Measurements from ENCODE around the gene KCTD16.

KCTD16 gene

GRCh38 chr5:144170276-144171024 lies at the start of gene KCTD16, which contains the start of gene YIPF5:
Gene KCTD16, plus strand, starts transcription at chr5:144170873.
Gene YIPF5, minus strand, starts transcription at chr5:144170659. Its CDS starts 704 bp downstream, at chr5:144169955.
- H3K27me3 ChIP-seq (ENCODE audit: control insufficient read depth in 5 of 5, insufficient read depth in 4 of 5, low read length in 5 of 5), result peaks cover 0 to 6% (median 0%) of the 10 kb centered on the region in 5 donors
- peaks cover 2 to 11% (median 4%) of the 10 kb centered on the region in 5 donors for H3K36me3 ChIP-seq (ENCODE audit: control insufficient read depth in 5 of 5, insufficient read depth in 5 of 5, low read length in 5 of 5)
- peak within 1 kb of the TSS; percentile 90 to 98 (median 96) for H3K4me3 ChIP-seq (ENCODE audit: low read depth in 1 of 5, low read length in 5 of 5)
- H3K9me3 ChIP-seq (ENCODE audit: control insufficient read depth in 5 of 5, low read length in 5 of 5), result no peaks in the 10 kb centered on the region
- peak within 1 kb of the TSS; percentile 79 for H3K27ac ChIP-seq (ENCODE audit: low read depth, low read length)
- peak within 1 kb of the TSS; percentile 49 to 98 (median 95) for H3K9ac ChIP-seq (ENCODE audit: low read length in 5 of 5)
- H3K4me1 ChIP-seq (ENCODE audit: control insufficient read depth in 5 of 5, insufficient read depth in 5 of 5, low read length in 5 of 5), result peaks cover 2 to 29% (median 28%) of the 10 kb centered on the region in 5 donors

- no peaks in the 10 kb centered on the region for H3K4me1 ChIP-seq (ENCODE audit: control insufficient read depth in 5 of 5, insufficient read depth in 5 of 5, low read length in 5 of 5)
- no peaks in the 10 kb centered on the region for H3K27me3 ChIP-seq (ENCODE audit: control insufficient read depth in 5 of 5, insufficient read depth in 4 of 5, low read length in 5 of 5)
- H3K9me3 ChIP-seq (ENCODE audit: control insufficient read depth in 5 of 5, low read length in 5 of 5), result peaks cover 0 to 2% (median 0%) of the 10 kb centered on the region in 5 donors
- no peak overlapping the region for H3K9ac ChIP-seq (ENCODE audit: low read length in 5 of 5)
- H3K27ac ChIP-seq (ENCODE audit: low read depth, low read length), result no peak overlapping the region
- H3K4me3 ChIP-seq (ENCODE audit: low read depth in 1 of 5, low read length in 5 of 5), result no peak overlapping the region
- no peaks in the 10 kb centered on the region for H3K36me3 ChIP-seq (ENCODE audit: control insufficient read depth in 5 of 5, insufficient read depth in 5 of 5, low read length in 5 of 5)
Observed at GRCh38 chr5:144121577-144121976, 49.1 kb upstream of the KCTD16 start.

- Histone ChIP-seq H3K4me3 (ENCODE audit: low read depth in 1 of 5, low read length in 5 of 5) (no peak overlapping the region), H3K9me3 (ENCODE audit: control insufficient read depth in 5 of 5, low read length in 5 of 5) (peaks cover 0 to 2% (median 0%) of the 10 kb centered on the region in 5 donors), H3K27ac (ENCODE audit: low read depth, low read length) (no peak overlapping the region), H3K4me1 (ENCODE audit: control insufficient read depth in 5 of 5, insufficient read depth in 5 of 5, low read length in 5 of 5) (no peaks in the 10 kb centered on the region), H3K27me3 (ENCODE audit: control insufficient read depth in 5 of 5, insufficient read depth in 4 of 5, low read length in 5 of 5) (no peaks in the 10 kb centered on the region), H3K9ac (ENCODE audit: low read length in 5 of 5) (no peak overlapping the region), H3K36me3 (ENCODE audit: control insufficient read depth in 5 of 5, insufficient read depth in 5 of 5, low read length in 5 of 5) (no peaks in the 10 kb centered on the region)
Observed at GRCh38 chr5:144122081-144122480, 48.6 kb upstream of the KCTD16 start.

- H3K4me3 ChIP-seq (ENCODE audit: low read depth in 1 of 5, low read length in 5 of 5), result no peak overlapping the region
- H3K4me1 ChIP-seq (ENCODE audit: control insufficient read depth in 5 of 5, insufficient read depth in 5 of 5, low read length in 5 of 5), result no peaks in the 10 kb centered on the region
- no peaks in the 10 kb centered on the region for H3K36me3 ChIP-seq (ENCODE audit: control insufficient read depth in 5 of 5, insufficient read depth in 5 of 5, low read length in 5 of 5)
- no peak overlapping the region for H3K9ac ChIP-seq (ENCODE audit: low read length in 5 of 5)
- H3K9me3 ChIP-seq (ENCODE audit: control insufficient read depth in 5 of 5, low read length in 5 of 5), result peaks cover 0 to 2% (median 0%) of the 10 kb centered on the region in 5 donors
- H3K27ac ChIP-seq (ENCODE audit: low read depth, low read length), result no peak overlapping the region
- no peaks in the 10 kb centered on the region for H3K27me3 ChIP-seq (ENCODE audit: control insufficient read depth in 5 of 5, insufficient read depth in 4 of 5, low read length in 5 of 5)
Observed at GRCh38 chr5:144122641-144123040, 48.0 kb upstream of the KCTD16 start.

DNA sequence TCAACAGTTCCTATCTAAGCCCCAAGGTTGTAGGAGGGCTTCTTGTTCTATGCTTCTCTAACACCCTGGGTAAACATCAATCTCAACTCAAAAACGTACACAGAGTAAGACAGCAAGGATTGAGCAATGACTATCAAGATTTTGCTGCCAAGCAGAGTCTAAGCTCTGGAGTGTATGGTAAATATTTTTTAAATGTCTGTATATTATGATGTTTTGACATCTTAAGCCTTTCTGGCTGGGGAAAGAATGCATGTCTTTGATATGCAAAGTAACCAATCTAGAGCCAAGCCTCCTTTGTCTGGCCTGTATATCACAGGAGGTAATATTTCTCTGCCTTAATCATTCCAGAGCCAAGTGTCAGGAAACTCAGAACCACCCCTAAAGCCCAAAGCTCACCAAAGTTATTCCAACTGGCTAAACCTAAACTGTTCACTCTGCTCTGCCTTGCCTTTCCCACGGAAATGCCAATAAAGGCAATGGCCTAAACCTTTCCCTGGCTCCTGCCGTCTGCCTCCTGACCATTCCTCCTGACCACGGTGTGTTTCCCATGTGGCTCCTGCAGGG lies 45.4 kb upstream of the KCTD16 start:
- no peak overlapping the region for H3K27ac ChIP-seq (ENCODE audit: low read depth, low read length)
- H3K36me3 ChIP-seq (ENCODE audit: control insufficient read depth in 5 of 5, insufficient read depth in 5 of 5, low read length in 5 of 5), result no peaks in the 10 kb centered on the region
- no peaks in the 10 kb centered on the region for H3K27me3 ChIP-seq (ENCODE audit: control insufficient read depth in 5 of 5, insufficient read depth in 4 of 5, low read length in 5 of 5)
- H3K9ac ChIP-seq (ENCODE audit: low read length in 5 of 5), result no peak overlapping the region
- H3K4me1 ChIP-seq (ENCODE audit: control insufficient read depth in 5 of 5, insufficient read depth in 5 of 5, low read length in 5 of 5), result no peaks in the 10 kb centered on the region
- H3K9me3 ChIP-seq (ENCODE audit: control insufficient read depth in 5 of 5, low read length in 5 of 5), result no peaks in the 10 kb centered on the region
- no peak overlapping the region for H3K4me3 ChIP-seq (ENCODE audit: low read depth in 1 of 5, low read length in 5 of 5)

DNA sequence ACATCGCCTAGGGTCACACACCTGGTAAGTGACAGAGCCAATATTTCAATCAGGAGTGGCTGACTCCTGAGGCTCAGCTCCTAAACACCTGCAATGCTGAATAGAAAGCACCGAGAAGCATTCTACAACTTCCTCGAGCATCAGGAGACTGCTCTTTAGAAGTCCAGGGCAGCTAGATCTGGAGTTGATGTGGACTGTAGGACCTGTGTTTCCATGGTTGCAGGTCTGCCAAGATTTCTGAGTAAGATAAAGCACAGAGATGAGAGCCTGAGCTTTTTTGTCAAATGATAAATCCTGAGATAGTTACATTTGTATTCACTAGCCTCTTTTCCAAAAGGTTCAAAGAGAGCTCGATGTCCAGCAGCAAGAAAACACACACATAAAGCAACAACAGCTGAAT lies 44.0 kb upstream of the KCTD16 start:
- no peak overlapping the region for H3K9ac ChIP-seq (ENCODE audit: low read length in 5 of 5)
- no peaks in the 10 kb centered on the region for H3K4me1 ChIP-seq (ENCODE audit: control insufficient read depth in 5 of 5, insufficient read depth in 5 of 5, low read length in 5 of 5)
- no peaks in the 10 kb centered on the region for H3K36me3 ChIP-seq (ENCODE audit: control insufficient read depth in 5 of 5, insufficient read depth in 5 of 5, low read length in 5 of 5)
- no peak overlapping the region for H3K4me3 ChIP-seq (ENCODE audit: low read depth in 1 of 5, low read length in 5 of 5)
- H3K9me3 ChIP-seq (ENCODE audit: control insufficient read depth in 5 of 5, low read length in 5 of 5), result no peaks in the 10 kb centered on the region
- H3K27me3 ChIP-seq (ENCODE audit: control insufficient read depth in 5 of 5, insufficient read depth in 4 of 5, low read length in 5 of 5), result no peaks in the 10 kb centered on the region
- no peak overlapping the region for H3K27ac ChIP-seq (ENCODE audit: low read depth, low read length)

- Histone ChIP-seq H3K9ac (ENCODE audit: low read length in 5 of 5) (no peak overlapping the region), H3K27me3 (ENCODE audit: control insufficient read depth in 5 of 5, insufficient read depth in 4 of 5, low read length in 5 of 5) (no peaks in the 10 kb centered on the region), H3K27ac (ENCODE audit: low read depth, low read length) (no peak overlapping the region), H3K4me3 (ENCODE audit: low read depth in 1 of 5, low read length in 5 of 5) (no peak overlapping the region), H3K4me1 (ENCODE audit: control insufficient read depth in 5 of 5, insufficient read depth in 5 of 5, low read length in 5 of 5) (no peaks in the 10 kb centered on the region), H3K36me3 (ENCODE audit: control insufficient read depth in 5 of 5, insufficient read depth in 5 of 5, low read length in 5 of 5) (no peaks in the 10 kb centered on the region), H3K9me3 (ENCODE audit: control insufficient read depth in 5 of 5, low read length in 5 of 5) (peaks cover 0 to 5% (median 0%) of the 10 kb centered on the region in 5 donors)
Observed at GRCh38 chr5:144128844-144129243, 41.8 kb upstream of the KCTD16 start.

GRCh38 chr5:144130306-144130705 lies 40.4 kb upstream of the KCTD16 start:
- no peaks in the 10 kb centered on the region for H3K27me3 ChIP-seq (ENCODE audit: control insufficient read depth in 5 of 5, insufficient read depth in 4 of 5, low read length in 5 of 5)
- peaks cover 0 to 5% (median 0%) of the 10 kb centered on the region in 5 donors for H3K9me3 ChIP-seq (ENCODE audit: control insufficient read depth in 5 of 5, low read length in 5 of 5)
- no peak overlapping the region for H3K4me3 ChIP-seq (ENCODE audit: low read depth in 1 of 5, low read length in 5 of 5)
- H3K4me1 ChIP-seq (ENCODE audit: control insufficient read depth in 5 of 5, insufficient read depth in 5 of 5, low read length in 5 of 5), result no peaks in the 10 kb centered on the region
- H3K9ac ChIP-seq (ENCODE audit: low read length in 5 of 5), result no peak overlapping the region
- H3K27ac ChIP-seq (ENCODE audit: low read depth, low read length), result no peak overlapping the region
- no peaks in the 10 kb centered on the region for H3K36me3 ChIP-seq (ENCODE audit: control insufficient read depth in 5 of 5, insufficient read depth in 5 of 5, low read length in 5 of 5)

DNA sequence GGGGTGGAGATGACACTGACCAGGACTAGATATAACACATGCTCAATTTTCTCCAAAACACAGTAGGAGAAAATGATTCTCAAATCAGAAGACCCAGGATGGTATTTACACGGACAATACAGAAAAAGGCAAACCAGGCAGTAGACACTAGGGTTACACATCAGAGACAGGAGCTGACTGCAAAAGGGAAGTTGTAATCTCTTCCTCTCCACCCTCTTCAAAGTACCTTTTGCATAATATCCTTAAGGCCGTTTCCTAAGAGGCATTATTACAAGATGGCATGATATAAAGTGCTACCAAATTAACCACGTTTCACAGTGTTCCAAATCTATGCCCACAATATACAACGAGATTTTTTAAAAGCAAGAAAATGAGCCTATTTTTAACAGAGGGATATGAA lies 39.4 kb upstream of the KCTD16 start:
- Histone ChIP-seq H3K36me3 (ENCODE audit: control insufficient read depth in 5 of 5, insufficient read depth in 5 of 5, low read length in 5 of 5) (no peaks in the 10 kb centered on the region), H3K4me1 (ENCODE audit: control insufficient read depth in 5 of 5, insufficient read depth in 5 of 5, low read length in 5 of 5) (no peaks in the 10 kb centered on the region), H3K9me3 (ENCODE audit: control insufficient read depth in 5 of 5, low read length in 5 of 5) (peaks cover 0 to 5% (median 0%) of the 10 kb centered on the region in 5 donors), H3K4me3 (ENCODE audit: low read depth in 1 of 5, low read length in 5 of 5) (no peak overlapping the region), H3K27me3 (ENCODE audit: control insufficient read depth in 5 of 5, insufficient read depth in 4 of 5, low read length in 5 of 5) (no peaks in the 10 kb centered on the region), H3K9ac (ENCODE audit: low read length in 5 of 5) (no peak overlapping the region), H3K27ac (ENCODE audit: low read depth, low read length) (no peak overlapping the region)

- H3K36me3 ChIP-seq (ENCODE audit: control insufficient read depth in 5 of 5, insufficient read depth in 5 of 5, low read length in 5 of 5), result no peaks in the 10 kb centered on the region
- H3K9ac ChIP-seq (ENCODE audit: low read length in 5 of 5), result no peak overlapping the region
- H3K27ac ChIP-seq (ENCODE audit: low read depth, low read length), result no peak overlapping the region
- no peaks in the 10 kb centered on the region for H3K27me3 ChIP-seq (ENCODE audit: control insufficient read depth in 5 of 5, insufficient read depth in 4 of 5, low read length in 5 of 5)
- H3K9me3 ChIP-seq (ENCODE audit: control insufficient read depth in 5 of 5, low read length in 5 of 5), result peaks cover 0 to 5% (median 0%) of the 10 kb centered on the region in 5 donors
- no peak overlapping the region for H3K4me3 ChIP-seq (ENCODE audit: low read depth in 1 of 5, low read length in 5 of 5)
- no peaks in the 10 kb centered on the region for H3K4me1 ChIP-seq (ENCODE audit: control insufficient read depth in 5 of 5, insufficient read depth in 5 of 5, low read length in 5 of 5)
Observed at GRCh38 chr5:144133050-144133633, 37.5 kb upstream of the KCTD16 start.
